Kidney (tissue), 14 donors: ENCODE results near the gene SCAPER. TPM values are rescaled to one million over a fixed set of nuclear protein-coding genes. Genes with fewer than 3 reads are reported as not detected.
A peak's percentile ranks its signal among the peaks of the same experiment; 100 is the strongest.

Source experiments
- DNase-seq, 5 donors: peaks; one replicate each; pipeline ENCODE4 v3.0.0-alpha.2; 2013 to 2020
- FAIRE-seq: peaks from 2 replicates; lab custom pipeline; 2012; peaks lifted over from hg19 to GRCh38; lab: Jason Lieb, UNC
- H3K27ac ChIP-seq, 2 donors: one replicate each; pipeline ENCODE4 v1.7.0; 2013; ENCODE audit warnings: low read depth in 2 of 2, low read length in 2 of 2, inconsistent platforms in 1 of 2
- H3K27me3 ChIP-seq: one replicate; pipeline ENCODE4 v1.7.1; 2013; ENCODE audit warnings: low read length, inconsistent platforms; ENCODE audit not compliant: control insufficient read depth, insufficient read depth
- H3K36me3 ChIP-seq, 3 donors: one replicate each; pipeline versions ENCODE4 v1.7.0 to v1.7.1; 2013; ENCODE audit warnings: low read length in 3 of 3, control low read depth in 1 of 3, inconsistent platforms in 1 of 3; ENCODE audit not compliant: insufficient read depth in 3 of 3, control insufficient read depth in 2 of 3
- H3K4me1 ChIP-seq, 3 donors: one replicate each; pipeline versions ENCODE4 v1.7.0 to v1.7.1; 2013; ENCODE audit warnings: low read length in 3 of 3, inconsistent platforms in 1 of 3, low read depth in 1 of 3; ENCODE audit not compliant: control insufficient read depth in 2 of 3, insufficient read depth in 2 of 3
- H3K4me3 ChIP-seq, 3 donors: one replicate each; pipeline versions ENCODE4 v1.7.0 to v1.8.1; 2013; ENCODE audit warnings: low read length in 3 of 3, control low read depth in 1 of 3, inconsistent platforms in 1 of 3
- H3K9ac ChIP-seq, 3 donors: one replicate each; pipeline versions ENCODE4 v1.7.0 to v1.7.1; 2013; ENCODE audit warnings: low read length in 3 of 3, control low read depth in 1 of 3, inconsistent platforms in 1 of 3
- H3K9me3 ChIP-seq, 3 donors: one replicate each; pipeline versions ENCODE4 v1.7.0 to v1.7.1; 2013; ENCODE audit warnings: low read length in 3 of 3, control low read depth in 1 of 3, inconsistent platforms in 1 of 3; ENCODE audit not compliant: control insufficient read depth in 2 of 3, insufficient read depth in 1 of 3
- intact Hi-C: fragments of 100-400 bp; cut with DNase I; formaldehyde crosslinking; loops from one replicate; pipeline ENCODE4 v1.11.1; 2022
- polyA plus RNA-seq: library from polyadenylated mRNA; stranded (reverse); fragments of 350-450 nt; fragmentation: Illumina TruSeq; extraction: RNeasy Lipid Tissue Mini Kit (QIAGEN cat#74804); gene quantifications from one replicate; pipeline ENCODE4 v1.2.3, GENCODE V29; 2014; ENCODE audit warnings: low read depth, low replicate concordance; ENCODE audit not compliant: insufficient read depth
- total RNA-seq: library from RNA; stranded (reverse); fragmentation: NEBNext Ultra II Directional; extraction: Animal tissue kit (Norgen Biotek cat#: 25700); gene quantifications from one replicate; pipeline ENCODE4 v1.2.1, GENCODE V29; 2021
- TF ChIP-seq, protein P1 (sequence below): IDR thresholded peaks from 3 replicates; pipeline ENCODE4 v1.5.1; 2012; ENCODE audit warnings: mild to moderate bottlenecking, moderate library complexity, borderline replicate concordance; ENCODE audit not compliant: insufficient read depth; ENCODE audit errors: extremely low read depth
- donor health status: control.
- donor health status: control.
- donor health status: control.
- donor health status: control.
- donor health status: control.
- donor health status: DM: yes; HTN: yes; CAD: no.
- donor health status: Normal renal cell carcinoma (clear cell type).

The SCAPER gene
- total and polyA plus RNA-seq, 2 donors from 2014 or later, result 11.6 to 39.4 TPM

DNA sequence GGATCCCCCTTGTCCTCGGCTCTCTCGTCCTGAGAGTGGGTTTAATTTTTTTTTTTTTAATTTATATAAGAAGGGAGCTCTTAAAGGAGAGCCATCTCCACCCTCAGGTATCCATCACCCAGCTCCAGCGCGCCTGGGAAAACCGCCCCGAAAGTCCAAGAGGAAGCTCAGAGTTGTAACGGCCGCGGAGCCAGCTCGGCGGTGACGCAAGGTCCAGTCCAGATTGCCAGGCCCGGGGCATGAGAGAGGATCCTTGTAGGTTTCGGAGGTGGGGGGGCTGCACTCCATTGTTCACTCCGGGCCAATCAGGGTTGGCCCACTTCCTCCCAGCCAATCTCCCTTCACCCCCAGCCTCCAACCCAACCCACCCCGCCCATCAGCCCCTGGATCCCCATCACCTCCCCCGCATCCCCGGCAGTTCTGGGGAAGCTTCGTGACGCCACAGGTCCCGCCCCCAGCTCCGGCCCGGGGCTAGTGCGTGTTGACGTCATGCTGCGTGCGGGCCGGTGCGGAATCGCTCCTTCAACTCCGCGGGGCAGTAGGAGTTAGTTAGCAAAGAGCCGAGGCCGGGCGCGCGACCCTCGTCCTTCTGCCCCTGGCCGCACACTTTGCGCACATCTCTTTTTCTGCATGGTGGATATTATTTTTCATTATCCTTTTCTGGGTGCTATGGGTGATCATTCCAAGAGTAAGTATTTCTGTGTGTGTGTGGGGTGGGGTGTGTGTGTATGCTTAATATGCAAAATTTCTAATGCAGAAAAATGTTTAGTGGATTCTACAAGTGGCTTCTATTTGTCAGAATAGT lies 568.7 kb downstream of the SCAPER start, which contains the start of gene ISL2:
TSS of gene ISL2 (plus strand) at position 520 of the 805 bp plus-strand sequence. CDS start at position 631, 111 bp downstream.
- no peak within 1 kb of the TSS for H3K9ac ChIP-seq
- peak; percentile 57 to 84 (median 66) for DNase-seq

DNA sequence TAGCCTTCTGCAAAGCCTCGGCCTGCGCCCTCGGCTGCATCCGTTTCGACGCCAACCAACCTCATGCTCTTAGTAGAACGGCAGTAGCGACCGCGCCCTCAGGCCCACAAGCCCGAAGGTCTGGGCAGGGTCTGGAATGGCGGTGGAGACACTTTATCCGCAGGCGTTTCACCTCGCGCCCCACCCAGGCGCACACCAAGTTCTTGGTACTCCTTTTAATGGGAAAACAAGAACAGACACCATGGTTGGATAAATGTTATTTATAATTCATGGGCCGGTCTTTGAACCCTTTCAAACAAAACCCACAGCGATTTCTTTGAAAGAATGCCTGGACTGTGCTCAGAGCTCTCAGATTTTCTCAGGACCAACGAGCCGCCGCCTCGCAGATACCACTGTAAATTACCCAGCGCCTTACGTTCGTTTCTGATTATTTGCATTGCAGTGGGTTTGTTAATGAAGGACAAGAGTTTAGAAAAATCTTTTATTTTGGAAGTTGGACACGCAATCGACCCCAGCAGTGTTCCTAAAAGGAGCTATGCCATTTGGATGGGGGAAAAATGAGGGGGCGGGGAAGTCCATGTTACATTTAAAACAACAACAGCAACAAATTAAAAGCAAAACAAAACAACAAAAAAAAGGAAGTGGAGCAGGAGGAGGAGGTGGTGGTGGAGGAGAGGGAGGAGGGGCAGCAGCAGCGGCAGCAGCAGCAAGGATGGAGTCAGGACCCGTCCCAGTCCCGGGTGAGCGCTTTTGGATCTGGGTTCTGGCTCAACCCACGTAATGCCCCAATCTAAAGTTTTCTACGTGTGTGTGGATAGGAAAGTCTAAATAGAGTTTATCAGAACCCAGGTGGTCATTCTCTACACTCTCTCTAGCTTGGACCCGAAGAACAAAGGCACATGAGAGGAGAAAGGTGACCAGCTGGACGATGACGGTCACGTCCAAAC lies 569.6 kb downstream of the SCAPER start:
- peak overlapping the region in 1 of 3 donors; percentile 35 for H3K4me3 ChIP-seq

More for the DNA sequence above, 568.7 kb downstream of the SCAPER start, which contains the start of gene ISL2:
- Histone ChIP-seq H3K36me3 (no peaks in the 10 kb centered on the region), H3K27me3 (peaks cover 60% of the 10 kb centered on the region), H3K4me3 (peak within 1 kb of the TSS in 1 of 3 donors; percentile 35), H3K9me3 (no peaks in the 10 kb centered on the region), H3K4me1 (peaks cover 0 to 22% (median 3%) of the 10 kb centered on the region in 3 donors), H3K27ac (no peak within 1 kb of the TSS)
- TF ChIP-seq, protein P1, sequence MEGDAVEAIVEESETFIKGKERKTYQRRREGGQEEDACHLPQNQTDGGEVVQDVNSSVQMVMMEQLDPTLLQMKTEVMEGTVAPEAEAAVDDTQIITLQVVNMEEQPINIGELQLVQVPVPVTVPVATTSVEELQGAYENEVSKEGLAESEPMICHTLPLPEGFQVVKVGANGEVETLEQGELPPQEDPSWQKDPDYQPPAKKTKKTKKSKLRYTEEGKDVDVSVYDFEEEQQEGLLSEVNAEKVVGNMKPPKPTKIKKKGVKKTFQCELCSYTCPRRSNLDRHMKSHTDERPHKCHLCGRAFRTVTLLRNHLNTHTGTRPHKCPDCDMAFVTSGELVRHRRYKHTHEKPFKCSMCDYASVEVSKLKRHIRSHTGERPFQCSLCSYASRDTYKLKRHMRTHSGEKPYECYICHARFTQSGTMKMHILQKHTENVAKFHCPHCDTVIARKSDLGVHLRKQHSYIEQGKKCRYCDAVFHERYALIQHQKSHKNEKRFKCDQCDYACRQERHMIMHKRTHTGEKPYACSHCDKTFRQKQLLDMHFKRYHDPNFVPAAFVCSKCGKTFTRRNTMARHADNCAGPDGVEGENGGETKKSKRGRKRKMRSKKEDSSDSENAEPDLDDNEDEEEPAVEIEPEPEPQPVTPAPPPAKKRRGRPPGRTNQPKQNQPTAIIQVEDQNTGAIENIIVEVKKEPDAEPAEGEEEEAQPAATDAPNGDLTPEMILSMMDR, result no peak
- no peak for FAIRE-seq
- intact Hi-C loops, result loop anchor here (10.0 kb wide), 1 partner anchor 142 kb away; no protein-coding TSS in a partner anchor

More for the DNA sequence above, 569.6 kb downstream of the SCAPER start:
- Histone ChIP-seq H3K9ac (no peak overlapping the region), H3K9me3 (no peaks in the 10 kb centered on the region), H3K27ac (no peak overlapping the region), H3K36me3 (no peaks in the 10 kb centered on the region), H3K4me1 (peaks cover 0 to 17% (median 3%) of the 10 kb centered on the region in 3 donors), H3K27me3 (peaks cover 54% of the 10 kb centered on the region)
- TF ChIP-seq, protein P1, result no peak
- FAIRE-seq (no peak), DNase-seq (peak in 4 of 5 donors; percentile 42 to 69 (median 57))
- intact Hi-C loops, result loop anchor here (10.0 kb wide), 1 partner anchor 141 kb away; no protein-coding TSS in a partner anchor
